ENCODE measurements around the gene DAGLA. TPM values are rescaled to one million over a fixed set of nuclear protein-coding genes. Genes with fewer than 3 reads are reported as not detected.

DAGLA gene
- total RNA-seq, 4 donors from 2014 or later = 1.1 to 3.2 (median 1.8) TPM

DNA sequence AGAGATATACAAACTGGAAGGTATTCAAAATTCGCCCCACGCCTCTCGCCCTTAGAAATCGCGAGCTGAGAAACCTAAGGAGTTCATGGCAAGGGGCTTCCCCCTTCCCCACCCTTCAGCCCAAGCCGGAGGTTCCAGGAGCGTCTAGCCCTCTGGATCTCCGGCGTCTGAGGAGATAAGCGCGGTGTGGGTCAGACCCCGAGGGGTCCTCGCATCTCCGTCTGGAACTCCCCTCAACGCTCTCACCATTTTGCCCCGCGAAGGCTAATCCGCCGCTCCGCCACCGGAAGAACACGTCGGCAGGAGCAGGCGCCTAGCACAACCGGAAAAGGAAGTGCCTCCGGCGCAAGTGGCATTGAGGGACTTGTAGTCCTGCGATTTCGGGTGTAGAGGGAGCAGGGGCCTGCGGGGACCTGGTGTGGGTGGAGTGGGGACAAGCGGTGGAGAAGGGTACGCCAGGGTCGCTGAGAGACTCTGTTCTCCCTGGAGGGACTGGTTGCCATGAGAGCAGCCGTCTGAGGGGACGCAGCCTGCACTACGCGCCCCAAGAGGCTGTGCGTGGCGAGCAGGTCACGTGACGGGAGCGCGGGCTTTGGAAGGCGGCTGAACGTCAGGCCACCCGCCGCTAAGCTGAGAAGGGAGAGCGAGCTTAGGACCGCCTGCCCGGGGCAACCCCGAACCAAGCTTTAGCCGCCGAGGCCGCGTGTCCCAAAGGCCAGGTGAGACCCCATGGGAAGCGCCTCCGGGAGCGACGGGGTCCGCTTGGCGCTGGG, 112.3 kb downstream of the DAGLA start, which contains the start of the genes FEN1 and TMEM258:
TSS of gene FEN1 (plus strand) at position 602 of the 773 bp plus-strand sequence. CDS start 2,451 bp downstream, outside the sequence.
TSS of gene TMEM258 (minus strand) at position 290 of the 773 bp plus-strand sequence. CDS start at position 249, 41 bp downstream.
- TF ChIP-seq, protein P1, sequence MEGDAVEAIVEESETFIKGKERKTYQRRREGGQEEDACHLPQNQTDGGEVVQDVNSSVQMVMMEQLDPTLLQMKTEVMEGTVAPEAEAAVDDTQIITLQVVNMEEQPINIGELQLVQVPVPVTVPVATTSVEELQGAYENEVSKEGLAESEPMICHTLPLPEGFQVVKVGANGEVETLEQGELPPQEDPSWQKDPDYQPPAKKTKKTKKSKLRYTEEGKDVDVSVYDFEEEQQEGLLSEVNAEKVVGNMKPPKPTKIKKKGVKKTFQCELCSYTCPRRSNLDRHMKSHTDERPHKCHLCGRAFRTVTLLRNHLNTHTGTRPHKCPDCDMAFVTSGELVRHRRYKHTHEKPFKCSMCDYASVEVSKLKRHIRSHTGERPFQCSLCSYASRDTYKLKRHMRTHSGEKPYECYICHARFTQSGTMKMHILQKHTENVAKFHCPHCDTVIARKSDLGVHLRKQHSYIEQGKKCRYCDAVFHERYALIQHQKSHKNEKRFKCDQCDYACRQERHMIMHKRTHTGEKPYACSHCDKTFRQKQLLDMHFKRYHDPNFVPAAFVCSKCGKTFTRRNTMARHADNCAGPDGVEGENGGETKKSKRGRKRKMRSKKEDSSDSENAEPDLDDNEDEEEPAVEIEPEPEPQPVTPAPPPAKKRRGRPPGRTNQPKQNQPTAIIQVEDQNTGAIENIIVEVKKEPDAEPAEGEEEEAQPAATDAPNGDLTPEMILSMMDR (IDR thresholded peaks at IDR 0.05; ENCODE audit: low read depth) = no peak

DNA sequence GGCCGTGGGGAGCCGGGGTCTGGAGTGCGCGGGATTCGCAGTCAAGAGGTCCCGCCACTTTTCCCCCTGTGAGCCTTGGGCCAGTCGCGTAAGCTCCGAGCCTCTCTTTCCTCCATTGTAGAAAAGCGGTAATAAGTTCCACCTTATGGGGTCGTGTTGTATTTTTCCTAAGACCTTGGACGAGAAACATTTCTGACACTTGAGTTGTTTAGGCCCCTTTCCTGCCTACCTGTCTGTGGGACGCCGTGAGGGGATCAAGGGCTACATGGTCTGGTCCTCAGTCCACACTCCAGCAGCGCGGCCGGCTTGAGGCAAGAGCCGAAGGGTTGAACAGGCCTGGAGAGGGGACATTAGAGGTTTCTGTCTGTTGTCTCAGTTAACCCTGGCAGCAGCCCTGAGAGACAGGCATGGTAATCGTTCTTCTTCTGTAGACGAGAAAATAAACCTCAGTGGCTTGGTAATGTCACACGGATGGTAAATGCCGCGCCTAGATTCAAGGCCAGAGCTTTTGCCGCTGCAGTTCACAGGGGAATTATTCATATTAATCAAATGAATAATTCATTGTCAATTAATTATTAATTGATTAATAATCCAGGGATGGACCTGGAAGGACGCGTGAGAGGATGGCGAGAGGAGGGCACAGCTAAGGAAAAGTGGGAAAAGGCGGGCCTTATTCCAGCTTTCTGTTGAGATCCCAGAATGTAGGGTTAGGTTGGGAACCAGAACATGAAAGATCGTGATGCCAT, 113.1 kb downstream of the DAGLA start:
- TF ChIP-seq, protein P1 (IDR thresholded peaks at IDR 0.05; ENCODE audit: low read depth) = no peak

DNA sequence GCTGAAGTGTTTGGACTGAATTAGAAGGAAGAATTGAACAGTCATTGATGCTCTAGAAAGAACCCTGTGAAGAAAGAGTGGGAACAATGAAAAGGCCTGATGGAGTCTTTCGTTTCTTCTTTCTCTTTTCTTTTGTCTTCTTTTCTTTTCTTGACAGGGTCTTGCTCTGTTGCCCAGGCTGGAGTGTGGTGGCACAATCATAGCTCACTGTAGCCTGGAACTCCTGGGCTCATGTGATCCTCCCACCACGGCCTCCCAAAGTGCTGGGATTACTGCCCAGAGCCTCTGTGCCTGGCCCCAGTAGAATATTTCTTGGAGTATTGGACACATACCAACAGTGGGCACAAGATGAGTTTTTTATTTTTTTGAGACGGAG, 113.6 kb downstream of the DAGLA start:
- TF ChIP-seq, protein P1 (IDR thresholded peaks at IDR 0.05; ENCODE audit: low read depth) = no peak

DNA sequence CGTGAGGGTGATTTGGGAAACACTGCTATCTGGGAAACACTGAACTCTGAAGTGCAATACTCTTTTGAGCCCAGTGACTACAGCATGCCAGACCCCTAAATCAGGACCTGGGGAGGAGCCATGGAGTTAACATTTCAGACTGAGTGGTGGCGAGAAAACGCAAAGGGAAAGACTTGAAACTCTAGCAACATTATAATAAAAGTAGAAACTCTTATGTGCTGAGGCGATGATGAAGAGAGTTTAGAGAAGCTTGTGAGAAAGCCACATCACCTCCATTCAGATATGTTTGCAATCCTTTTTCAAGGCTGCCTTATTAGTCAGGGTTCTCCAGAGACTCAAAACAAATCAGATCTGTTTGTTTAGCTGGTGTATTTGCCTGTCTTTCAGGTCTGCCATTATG, 114.4 kb downstream of the DAGLA start:
- TF ChIP-seq, protein P1 (IDR thresholded peaks at IDR 0.05; ENCODE audit: low read depth) = no peak

DNA sequence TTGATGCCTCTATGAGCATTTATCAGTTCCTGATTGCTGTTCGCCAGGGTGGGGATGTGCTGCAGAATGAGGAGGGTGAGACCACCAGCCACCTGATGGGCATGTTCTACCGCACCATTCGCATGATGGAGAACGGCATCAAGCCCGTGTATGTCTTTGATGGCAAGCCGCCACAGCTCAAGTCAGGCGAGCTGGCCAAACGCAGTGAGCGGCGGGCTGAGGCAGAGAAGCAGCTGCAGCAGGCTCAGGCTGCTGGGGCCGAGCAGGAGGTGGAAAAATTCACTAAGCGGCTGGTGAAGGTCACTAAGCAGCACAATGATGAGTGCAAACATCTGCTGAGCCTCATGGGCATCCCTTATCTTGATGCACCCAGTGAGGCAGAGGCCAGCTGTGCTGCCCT, 115.3 kb downstream of the DAGLA start:
- TF ChIP-seq, protein P1 (IDR thresholded peaks at IDR 0.05; ENCODE audit: low read depth) = no peak

DNA sequence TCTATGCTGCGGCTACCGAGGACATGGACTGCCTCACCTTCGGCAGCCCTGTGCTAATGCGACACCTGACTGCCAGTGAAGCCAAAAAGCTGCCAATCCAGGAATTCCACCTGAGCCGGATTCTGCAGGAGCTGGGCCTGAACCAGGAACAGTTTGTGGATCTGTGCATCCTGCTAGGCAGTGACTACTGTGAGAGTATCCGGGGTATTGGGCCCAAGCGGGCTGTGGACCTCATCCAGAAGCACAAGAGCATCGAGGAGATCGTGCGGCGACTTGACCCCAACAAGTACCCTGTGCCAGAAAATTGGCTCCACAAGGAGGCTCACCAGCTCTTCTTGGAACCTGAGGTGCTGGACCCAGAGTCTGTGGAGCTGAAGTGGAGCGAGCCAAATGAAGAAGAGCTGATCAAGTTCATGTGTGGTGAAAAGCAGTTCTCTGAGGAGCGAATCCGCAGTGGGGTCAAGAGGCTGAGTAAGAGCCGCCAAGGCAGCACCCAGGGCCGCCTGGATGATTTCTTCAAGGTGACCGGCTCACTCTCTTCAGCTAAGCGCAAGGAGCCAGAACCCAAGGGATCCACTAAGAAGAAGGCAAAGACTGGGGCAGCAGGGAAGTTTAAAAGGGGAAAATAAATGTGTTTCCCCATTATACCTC, 115.8 kb downstream of the DAGLA start:
- TF ChIP-seq, protein P1 (IDR thresholded peaks at IDR 0.05; ENCODE audit: low read depth) = no peak

Other genes starting within 250 kb of the DAGLA start
- 1 to 10 TPM in 2 of 4 donors, under 1 TPM in 1, not detected in 1; 0.22 to 1.7 (median 1.6) TPM for gene LRRC10B, start 171.6 kb upstream of the DAGLA start, total RNA-seq
- 1 to 10 TPM in 3 of 4 donors, under 1 TPM in 1; 0.66 to 4.0 (median 1.4) TPM for gene SYT7, start 99.3 kb upstream of the DAGLA start, total RNA-seq
- gene MYRF, start 72.2 kb downstream of the DAGLA start, total RNA-seq = under 1 TPM in 2 of 4 donors, not detected in 2; 0.17 to 0.33 TPM
- 10 to 100 TPM; 13.6 to 73.4 (median 44.3) TPM for gene TMEM258, start 112.2 kb downstream of the DAGLA start, total RNA-seq
- gene FEN1, start 112.5 kb downstream of the DAGLA start, total RNA-seq = 1 to 10 TPM; 4.9 to 7.7 (median 6.3) TPM
- gene FADS1, start 136.6 kb downstream of the DAGLA start, total RNA-seq = 100 to 1,000 TPM in 1 of 4 donors, 10 to 100 TPM in 3; 15.8 to 115 (median 29.4) TPM
- 10 to 100 TPM in 3 of 4 donors, 1 to 10 TPM in 1; 5.4 to 24.8 (median 14.7) TPM for gene FADS2, start 147.9 kb downstream of the DAGLA start, total RNA-seq
- gene FADS3, start 211.2 kb downstream of the DAGLA start, total RNA-seq = 100 to 1,000 TPM in 3 of 4 donors, 10 to 100 TPM in 1; 78.5 to 322 (median 136) TPM
- 10 to 100 TPM; 12.7 to 36.8 (median 21.0) TPM for gene RAB3IL1, start 237.2 kb downstream of the DAGLA start, total RNA-seq

All from subcutaneous adipose tissue (tissue), 4 donors.